K562 (cell line): ENCODE measurements around the gene LAMA2.

Source experiments
- CTCF ChIP-seq, 3 experiments: IDR thresholded peaks in 2 of 3; conservative IDR thresholded peaks in 1 of 3; 2 replicates each; pipeline ENCODE4 v1.5.1; 2011 to 2012; ENCODE audit warnings: low read length in 3 of 3, mild to moderate bottlenecking in 3 of 3, control low read depth in 2 of 3, improper control_type of control experiment in 1 of 3, inconsistent platforms in 1 of 3, low read depth in 1 of 3, mixed read lengths in 1 of 3, moderate library complexity in 1 of 3; ENCODE audit not compliant: insufficient read depth in 2 of 3
- SOX6 ChIP-seq: fragments of 450-650 bp; IDR thresholded peaks from 2 replicates; pipeline ENCODE4 v1.6.1; 2014; ENCODE audit warnings: mild to moderate bottlenecking
- ZC3H4 ChIP-seq: sonication (generic); formaldehyde crosslinking; IDR thresholded peaks from 2 replicates; pipeline ENCODE4 v1.9.0; 2021; ENCODE audit warnings: missing genetic modification reagents, borderline replicate concordance

- TF ChIP-seq ZC3H4: no peak
- peak; percentile 64 for TF ChIP-seq SOX6
- peak; percentile 52 to 66 (median 55) for TF ChIP-seq CTCF (IDR thresholded peaks at IDR 0.05 in 2 of 3, conservative IDR thresholded peaks at IDR 0.05 in 1 of 3; ENCODE audit: insufficient read depth in 2 of 3, low read depth in 1 of 3, low read length in 3 of 3)
These were observed 618.2 kb downstream of the LAMA2 start for GRCh38 chr6:129500958-129501739.
